Fibroblast of lung (primary cell): ENCODE results near the gene DUSP21. TPM values are rescaled to one million over a fixed set of nuclear protein-coding genes. Genes with fewer than 3 reads are reported as not detected.
A peak's percentile ranks its signal among the peaks of the same experiment; 100 is the strongest.

Experiments used
- DNase-seq, 2 donors: peaks; one replicate each; pipeline versions ENCODE4 v3.0.0 to v3.0.0-alpha.2; 2010; ENCODE audit warnings: low read depth in 2 of 2
- H2AFZ ChIP-seq: 2 replicates; pipeline ENCODE4 v1.5.1; 2012; ENCODE audit warnings: low read length, control low read depth, inconsistent platforms
- H3K27ac ChIP-seq: 2 replicates; pipeline ENCODE4 v1.5.1; 2011; ENCODE audit warnings: low read length, control low read depth; ENCODE audit not compliant: insufficient read depth
- H3K27me3 ChIP-seq: 2 replicates; pipeline ENCODE4 v1.5.1; 2011; ENCODE audit warnings: mild to moderate bottlenecking, low read length; ENCODE audit not compliant: control insufficient read depth, insufficient read depth
- H3K36me3 ChIP-seq: 2 replicates; pipeline ENCODE4 v1.5.1; 2011; ENCODE audit warnings: low read length; ENCODE audit not compliant: control insufficient read depth, insufficient read depth
- H3K4me1 ChIP-seq: 2 replicates; pipeline ENCODE4 v1.5.1; 2011; ENCODE audit warnings: low read length; ENCODE audit not compliant: control insufficient read depth, insufficient read depth; ENCODE audit errors: extremely low read depth
- H3K4me2 ChIP-seq: 2 replicates; pipeline ENCODE4 v1.5.1; 2011; ENCODE audit warnings: low read length, control low read depth; ENCODE audit not compliant: insufficient read depth; ENCODE audit errors: extremely low read depth
- H3K4me3 ChIP-seq, 4 experiments: fragments of 200-600 bp in 1 of 4; sonication (generic) in 1 of 4; replicated peaks in 1 of 4; 2 replicates each; pipeline ENCODE4 v1.5.1; 2011 to 2016; ENCODE audit warnings: low read length in 4 of 4, low read depth in 3 of 4, mild to moderate bottlenecking in 3 of 4, control low read depth in 2 of 4, inconsistent platforms in 1 of 4, mixed read lengths in 1 of 4; ENCODE audit not compliant: insufficient read depth in 1 of 4; ENCODE audit errors: control extremely low read depth in 1 of 4
- H3K79me2 ChIP-seq: 2 replicates; pipeline ENCODE4 v1.5.1; 2012; ENCODE audit warnings: mild to moderate bottlenecking, low read length, inconsistent platforms; ENCODE audit not compliant: control insufficient read depth, insufficient read depth
- H3K9ac ChIP-seq: 2 replicates; pipeline ENCODE4 v1.5.1; 2011; ENCODE audit warnings: mild to moderate bottlenecking, low read length, control low read depth; ENCODE audit not compliant: insufficient read depth
- H3K9me3 ChIP-seq: 2 replicates; pipeline ENCODE4 v1.5.1; 2012; ENCODE audit warnings: low read depth, low read length; ENCODE audit not compliant: control insufficient read depth, insufficient read depth
- H4K20me1 ChIP-seq: 2 replicates; pipeline ENCODE4 v1.5.1; 2011; ENCODE audit warnings: low read length; ENCODE audit not compliant: control insufficient read depth, insufficient read depth; ENCODE audit errors: extremely low read depth
- CTCF ChIP-seq, 2 donors: IDR thresholded peaks in 1 of 2; conservative IDR thresholded peaks in 1 of 2; 1 replicate in 1 of 2; 2 replicates in 1 of 2; pipeline ENCODE4 v1.5.1; 2011 to 2012; ENCODE audit warnings: low read length in 2 of 2, control low read depth in 1 of 2, inconsistent platforms in 1 of 2, low read depth in 1 of 2, mild to moderate bottlenecking in 1 of 2
- EZH2 ChIP-seq: IDR thresholded peaks from 2 replicates; pipeline ENCODE4 v1.5.1; 2012; ENCODE audit warnings: low read length, control low read depth, mild to moderate bottlenecking; ENCODE audit errors: missing control alignments
- polyA plus RNA-seq, 2 donors: library from polyadenylated mRNA; depleted of rRNA in 1 of 2; stranded (reverse) in 1 of 2; unstranded in 1 of 2; fragments of >200 nt; gene quantifications; 2 replicates each; pipeline ENCODE4 v1.2.1, GENCODE V29; 2011 to 2012; ENCODE audit warnings: missing spikeins in 1 of 2
- total RNA-seq: library from RNA; depleted of rRNA; stranded (reverse); fragments of >200 nt; gene quantifications from 2 replicates; pipeline ENCODE4 v1.2.1, GENCODE V29; 2014

DUSP21 gene
- total and polyA plus RNA-seq, 2 donors (not counting 1 experiment from before 2014, with no cell fraction given) = not detected

- peak; percentile 10 to 44 for DNase-seq
- Histone ChIP-seq H3K79me2 (peaks cover 67% of the 10 kb centered on the region), H3K27me3 (no peaks in the 10 kb centered on the region), H2AFZ (no peak overlapping the region), H3K36me3 (no peaks in the 10 kb centered on the region), H3K9me3 (no peaks in the 10 kb centered on the region), H3K4me3 (peak overlapping the region; percentile 78 to 95 (median 94)), H3K9ac (no peak overlapping the region), H4K20me1 (no peaks in the 10 kb centered on the region), H3K27ac (no peak overlapping the region), H3K4me1 (no peaks in the 10 kb centered on the region), H3K4me2 (peak overlapping the region; percentile 96)
- TF ChIP-seq EZH2 (no peak), CTCF (conservative IDR thresholded peaks at IDR 0.05 in 1 of 2, IDR thresholded peaks at IDR 0.05 in 1 of 2; ENCODE audit: low read depth in 1 of 2, low read length in 2 of 2) (no peak)
These were observed 32.3 kb downstream of the DUSP21 start for GRCh38 chrX:44876086-44876485.

GRCh38 chrX:44876767-44877166, 32.9 kb downstream of the DUSP21 start:
- TF ChIP-seq EZH2 (no peak), CTCF (conservative IDR thresholded peaks at IDR 0.05 in 1 of 2, IDR thresholded peaks at IDR 0.05 in 1 of 2; ENCODE audit: low read depth in 1 of 2, low read length in 2 of 2) (no peak)

GRCh38 chrX:44878780-44879179, 35.0 kb downstream of the DUSP21 start:
- TF ChIP-seq EZH2 (no peak), CTCF (conservative IDR thresholded peaks at IDR 0.05 in 1 of 2, IDR thresholded peaks at IDR 0.05 in 1 of 2; ENCODE audit: low read depth in 1 of 2, low read length in 2 of 2) (no peak)
- DNase-seq = no peak
- Histone ChIP-seq H3K36me3 (no peaks in the 10 kb centered on the region), H3K9ac (no peak overlapping the region), H2AFZ (no peak overlapping the region), H3K4me3 (no peak overlapping the region), H3K27me3 (no peaks in the 10 kb centered on the region), H3K4me2 (no peak overlapping the region), H3K79me2 (peaks cover 87% of the 10 kb centered on the region), H3K4me1 (no peaks in the 10 kb centered on the region), H4K20me1 (no peaks in the 10 kb centered on the region), H3K27ac (no peak overlapping the region), H3K9me3 (no peaks in the 10 kb centered on the region)

More at GRCh38 chrX:44876767-44877166, 32.9 kb downstream of the DUSP21 start:
- Histone ChIP-seq H3K9me3 (no peaks in the 10 kb centered on the region), H3K4me1 (no peaks in the 10 kb centered on the region), H3K36me3 (no peaks in the 10 kb centered on the region), H3K9ac (no peak overlapping the region), H4K20me1 (no peaks in the 10 kb centered on the region), H3K4me2 (no peak overlapping the region), H3K27me3 (no peaks in the 10 kb centered on the region), H3K4me3 (no peak overlapping the region), H2AFZ (no peak overlapping the region), H3K79me2 (peaks cover 74% of the 10 kb centered on the region), H3K27ac (no peak overlapping the region)
- no peak for DNase-seq
